ENCODE measurements around the gene SEC22C.
"Not testable (repeated sequence)": the region's sequence is repeated elsewhere in the genome, so short reads cannot be mapped to it uniquely, and the experiment has no call there.

Gene SEC22C

GRCh38 chr3:42581400-42581708, 413 bp downstream of the SEC22C start:
- DNase-seq (ENCODE audit: low read depth in 2 of 2) = no peak

DNA sequence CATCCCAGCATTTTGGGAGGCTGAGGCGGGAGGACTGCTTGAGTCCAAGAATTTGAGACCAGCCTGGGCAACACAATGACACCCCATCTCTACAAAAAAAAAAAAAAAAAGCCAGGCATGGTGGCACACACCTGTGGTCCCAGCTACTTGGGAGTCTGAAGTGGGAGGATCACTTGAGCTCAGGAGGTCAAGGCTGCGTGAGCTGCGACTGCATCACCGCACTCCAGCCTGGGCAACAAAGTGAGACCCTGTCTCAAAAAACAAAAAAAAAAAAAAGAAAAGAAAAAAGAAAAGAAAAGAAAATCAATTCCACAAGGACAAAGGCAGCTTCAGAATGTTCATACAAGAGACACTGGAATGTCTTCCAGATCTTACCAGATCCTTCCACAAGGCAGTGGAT, 2.4 kb downstream of the SEC22C start:
- not testable (repeated sequence) for DNase-seq (ENCODE audit: low read depth in 2 of 2)

DNA sequence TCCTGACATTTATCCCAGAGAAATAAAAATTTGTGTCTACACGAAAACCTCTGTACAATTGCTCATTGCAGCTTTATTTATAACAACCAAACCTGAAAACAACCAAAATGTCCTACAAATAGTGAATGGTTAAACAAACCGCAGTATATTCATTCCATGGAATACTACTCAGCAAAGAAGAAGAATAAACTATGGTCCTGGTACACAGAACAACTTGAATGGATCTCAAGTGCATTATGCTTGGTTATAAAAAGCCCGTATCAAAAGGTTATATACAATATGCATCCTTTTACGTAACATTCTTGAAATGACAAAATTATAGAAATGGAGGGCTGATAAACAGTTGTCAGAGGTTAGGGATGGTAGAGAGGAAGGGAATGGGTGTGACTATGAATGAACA, 3.7 kb downstream of the SEC22C start:
- no peak for DNase-seq (ENCODE audit: low read depth in 2 of 2)

GRCh38 chr3:42575137-42575741, 6.5 kb downstream of the SEC22C start:
- no peak for DNase-seq (ENCODE audit: low read depth in 2 of 2)

DNA sequence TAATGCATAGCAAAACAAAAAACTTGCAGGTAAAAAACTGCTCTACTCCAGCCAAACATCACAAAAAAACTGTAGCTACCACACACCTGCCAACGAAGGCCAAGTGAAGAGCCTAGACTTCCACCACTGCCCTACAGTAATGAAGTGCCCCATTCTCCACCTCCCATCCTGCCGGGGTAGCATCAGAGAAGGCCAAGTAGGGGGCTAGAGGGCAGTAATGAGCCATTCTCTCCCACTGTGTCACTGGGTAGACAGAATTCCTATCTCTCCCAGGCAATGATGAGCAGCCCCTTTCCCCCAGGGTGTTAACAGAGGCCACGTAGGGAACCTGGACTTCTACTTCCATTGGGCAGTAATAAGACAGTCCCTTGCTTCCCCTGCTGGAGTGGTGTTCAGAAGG, 9.5 kb downstream of the SEC22C start:
- DNase-seq (ENCODE audit: low read depth in 2 of 2) = no peak

- no peak for DNase-seq (ENCODE audit: low read depth in 2 of 2)
Measured at GRCh38 chr3:42569593-42570142, 12.1 kb downstream of the SEC22C start.

- no peak for DNase-seq (ENCODE audit: low read depth in 2 of 2)
Measured at GRCh38 chr3:42562047-42562907, 19.5 kb downstream of the SEC22C start.

DNA sequence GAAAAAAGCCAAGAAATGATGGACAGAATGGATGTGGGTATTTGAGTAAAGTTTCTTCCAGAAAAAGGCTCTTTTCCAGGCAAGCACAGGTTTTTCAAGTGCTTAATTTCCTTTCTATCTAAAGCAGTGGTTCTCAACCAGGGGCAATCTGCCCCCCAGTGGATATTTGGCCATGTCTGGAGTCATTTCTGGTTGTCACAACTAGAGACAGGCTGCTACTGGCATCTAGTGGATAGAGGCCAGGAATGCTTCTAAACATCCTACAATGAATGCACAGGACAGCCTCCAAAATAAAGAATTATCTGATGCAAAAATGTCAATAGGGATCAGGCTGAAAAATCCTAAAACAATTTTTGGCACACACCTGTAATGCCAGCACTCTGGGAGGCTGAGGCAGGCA, 23.9 kb downstream of the SEC22C start:
- no peak for DNase-seq (ENCODE audit: low read depth in 2 of 2)

DNA sequence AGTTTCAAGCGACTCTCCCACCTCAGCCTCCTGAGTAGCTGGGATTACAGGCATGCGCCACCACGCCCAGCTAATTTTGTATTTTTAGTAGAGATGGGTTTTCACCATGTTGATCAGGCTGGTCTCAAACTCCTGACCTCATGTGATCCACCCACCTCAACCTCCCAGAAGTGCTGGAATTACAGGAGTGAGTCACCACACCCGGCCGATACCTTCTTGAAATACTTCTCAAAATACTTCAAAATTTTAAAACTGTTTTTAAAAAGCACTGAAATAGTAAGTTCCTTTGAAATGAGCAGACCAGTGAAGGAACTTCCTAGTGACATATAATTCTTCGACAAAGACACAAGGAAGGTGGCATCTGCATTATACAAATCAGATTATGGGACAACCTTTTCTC, 24.9 kb downstream of the SEC22C start:
- DNase-seq (ENCODE audit: low read depth in 2 of 2) = not testable (repeated sequence)

DNA sequence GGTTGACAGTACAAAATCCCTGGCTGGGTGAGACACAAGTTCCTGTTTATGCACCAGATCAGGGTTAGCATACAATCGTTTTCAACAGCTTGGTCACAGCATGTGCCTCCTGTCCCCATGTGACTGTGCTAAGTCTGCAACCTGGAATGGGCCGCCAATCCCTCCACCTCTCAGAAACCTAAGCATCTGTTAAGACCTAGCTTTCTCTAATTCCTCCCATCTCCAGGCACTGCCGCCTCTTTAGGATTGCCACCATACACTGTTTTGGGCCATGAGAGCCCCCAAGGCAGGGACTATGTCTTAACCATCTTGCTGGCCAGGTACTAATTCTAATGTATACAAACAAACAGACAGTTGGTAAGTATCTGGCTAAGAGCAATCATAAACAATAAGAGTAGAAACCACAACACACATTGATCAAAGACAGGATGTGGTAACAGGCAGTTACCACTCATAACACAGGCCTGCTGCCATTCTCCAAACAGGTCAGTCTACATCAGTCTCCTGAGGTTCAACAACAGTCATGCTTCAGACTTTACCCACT, 25.6 kb downstream of the SEC22C start:
- DNase-seq (ENCODE audit: low read depth in 2 of 2) = no peak

DNA sequence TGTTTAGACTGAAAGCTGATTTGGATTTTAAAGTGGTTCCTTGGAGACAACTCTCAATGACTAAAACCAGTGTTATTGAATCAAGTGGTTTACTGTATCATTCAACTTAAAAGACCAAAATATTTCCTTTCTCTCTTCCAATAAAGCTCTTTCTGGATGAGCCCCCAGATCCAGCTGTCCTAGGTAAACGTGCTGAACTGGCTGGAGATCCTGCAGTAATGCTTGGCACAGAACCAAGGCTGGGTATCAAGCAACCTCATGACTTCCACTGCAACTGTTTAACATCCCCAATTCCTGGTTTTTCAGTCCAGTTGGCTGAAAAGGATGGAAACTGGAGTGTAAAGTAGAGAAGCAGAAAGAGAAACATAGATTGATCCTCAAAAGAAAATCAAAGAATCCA, 28.9 kb downstream of the SEC22C start:
- no peak for DNase-seq (ENCODE audit: low read depth in 2 of 2)

DNA sequence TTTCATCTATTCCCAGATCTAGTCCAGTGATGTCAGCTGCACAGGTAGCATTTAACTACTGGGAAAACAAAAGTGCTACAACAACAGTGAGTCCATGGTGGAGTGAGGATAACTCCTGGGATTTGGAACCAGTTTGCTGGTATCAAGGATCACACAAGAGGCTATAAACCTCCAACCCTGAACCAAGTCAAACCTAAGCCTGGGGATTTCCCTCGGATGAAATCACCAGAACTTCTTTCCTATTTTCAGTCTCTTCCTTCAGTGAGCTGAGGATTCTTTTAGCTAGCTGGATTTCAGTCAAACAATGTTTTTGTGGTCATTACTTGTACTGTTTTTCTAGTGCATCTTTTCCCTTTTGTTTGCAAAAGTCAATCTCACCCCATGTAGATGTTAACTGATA, 31.5 kb downstream of the SEC22C start:
- no peak for DNase-seq (ENCODE audit: low read depth in 2 of 2)

DNA sequence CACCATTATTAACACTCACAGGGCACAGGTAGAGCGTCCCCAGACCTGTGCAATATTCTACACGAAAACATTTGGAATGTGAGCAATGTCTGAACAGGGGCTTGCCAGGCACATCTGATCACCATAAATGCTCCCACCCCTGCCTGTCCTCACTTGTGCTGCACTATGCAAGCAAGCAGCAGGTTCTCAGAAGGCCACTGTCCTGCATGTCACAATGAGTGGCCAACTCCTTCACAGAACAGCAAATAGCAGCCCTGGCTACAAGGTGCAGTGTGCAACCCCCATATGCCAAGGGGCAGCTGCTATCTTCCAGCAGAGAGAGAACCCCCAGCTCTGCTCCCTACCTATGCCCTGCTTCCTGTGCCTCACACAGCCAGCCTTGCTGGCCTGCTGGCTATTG, 32.6 kb downstream of the SEC22C start:
- no peak for DNase-seq (ENCODE audit: low read depth in 2 of 2)

DNA sequence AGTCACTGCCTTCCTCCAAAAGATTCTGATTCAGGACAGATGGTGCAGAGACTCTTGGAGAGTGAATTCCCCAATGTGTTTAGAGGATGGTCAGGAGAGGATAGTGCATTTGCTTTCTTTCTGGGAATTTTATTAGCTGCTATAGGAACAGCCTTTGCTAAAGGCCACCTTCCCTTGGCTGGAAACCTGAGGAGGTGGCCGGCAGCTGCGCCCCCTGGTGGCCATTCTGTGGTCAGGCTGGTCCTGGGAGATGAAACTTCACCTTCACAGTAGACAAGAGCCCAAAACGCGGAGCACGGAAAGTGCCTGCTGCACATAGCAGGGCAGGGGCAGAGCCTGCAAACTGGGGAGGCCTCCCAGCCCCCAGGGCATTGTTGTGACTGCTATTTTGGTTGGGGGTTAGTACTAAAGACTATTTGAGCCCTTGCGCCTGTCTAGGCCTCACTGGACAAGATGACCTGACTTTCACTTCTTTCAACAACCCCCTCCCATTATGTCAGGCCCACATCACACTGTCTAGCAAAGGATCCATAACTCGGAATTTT, 34.3 kb downstream of the SEC22C start:
- peak; percentile 40 to 53 for DNase-seq (ENCODE audit: low read depth in 2 of 2)

- DNase-seq (ENCODE audit: low read depth in 2 of 2) = no peak
Measured at GRCh38 chr3:42546691-42547213, 35.0 kb downstream of the SEC22C start.

- DNase-seq (ENCODE audit: low read depth in 2 of 2) = no peak
Measured at GRCh38 chr3:42545284-42545900, 36.4 kb downstream of the SEC22C start.

GRCh38 chr3:42544492-42545283, 37.1 kb downstream of the SEC22C start:
- DNase-seq (ENCODE audit: low read depth in 2 of 2) = no peak

- no peak for DNase-seq (ENCODE audit: low read depth in 2 of 2)
Measured at GRCh38 chr3:42541079-42541478, 40.7 kb downstream of the SEC22C start.

GRCh38 chr3:42539871-42540714, 41.7 kb downstream of the SEC22C start:
- peak in 1 of 2 donors; percentile 44 for DNase-seq (ENCODE audit: low read depth in 2 of 2)

DNA sequence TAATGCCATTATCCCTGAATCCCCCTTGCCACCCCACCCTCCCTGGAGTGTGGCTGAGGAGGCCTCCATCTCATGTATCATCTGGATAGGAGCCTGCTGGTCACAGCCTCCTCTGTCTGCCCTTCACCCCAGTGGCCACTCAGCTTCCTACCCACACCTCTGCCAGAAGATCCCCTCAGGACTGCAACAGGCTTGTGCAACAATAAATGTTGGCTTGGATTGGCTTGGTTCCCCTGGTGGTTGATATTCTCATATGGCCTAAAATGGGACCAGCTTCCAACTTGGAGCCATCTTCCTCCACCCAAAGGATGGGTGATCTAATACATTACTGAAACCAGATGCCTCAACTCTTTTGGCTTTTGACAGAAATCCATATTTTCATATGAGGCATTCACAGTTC, 44.4 kb downstream of the SEC22C start:
- DNase-seq (ENCODE audit: low read depth in 2 of 2) = no peak

Data from stimulated activated CD8-positive, alpha-beta memory T cell treated with anti-CD3 and anti-CD28 coated beads, Interleukin-7, amount 100 ng/mL, for 1 hour (primary cell).